Stimulated activated CD4-positive, alpha-beta T cell treated with anti-CD3 and anti-CD28 coated beads, TNF-alpha, amount 100 ng/mL, for 48 hours (primary cell): ENCODE measurements around the gene KCND2.

Experiments used
- DNase-seq, 3 donors: peaks; one replicate each; pipeline ENCODE4 v3.0.0-alpha.2; 2020; ENCODE audit warnings: low read depth in 3 of 3

KCND2 gene

DNA sequence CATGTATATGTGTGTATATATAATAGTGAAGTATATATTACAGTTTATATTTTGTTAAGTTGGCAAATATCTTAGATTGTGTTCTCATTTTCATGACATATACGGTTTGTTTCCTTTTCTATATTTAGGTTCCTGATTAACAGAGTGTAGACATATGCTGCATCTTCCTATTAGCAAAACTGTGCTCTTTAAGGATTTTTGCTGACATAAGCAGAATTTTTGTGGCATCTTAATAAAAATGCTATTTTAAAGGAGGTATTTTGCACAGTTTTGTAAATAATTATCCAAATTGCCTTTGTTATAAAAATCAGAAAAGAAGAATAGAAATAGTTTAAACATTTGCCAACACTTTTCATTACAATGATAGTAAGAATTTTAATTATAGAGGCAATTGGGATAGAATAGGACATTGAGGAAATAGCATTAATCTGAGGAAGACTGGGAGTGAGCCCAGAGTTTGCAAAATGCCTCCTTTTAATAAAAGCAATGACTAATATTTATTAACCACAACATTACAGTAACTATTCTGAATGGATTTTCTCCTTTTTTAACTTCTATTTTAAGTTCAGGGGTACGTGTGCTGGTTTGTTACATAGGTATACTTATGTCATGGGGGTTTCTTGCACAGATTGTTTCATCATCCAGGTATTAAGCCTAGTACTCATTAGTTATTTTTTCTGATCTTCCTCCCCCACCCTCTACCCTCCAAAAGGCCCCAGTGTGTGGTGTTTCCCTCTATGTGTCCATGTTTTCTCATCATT, 38.2 kb downstream of the KCND2 start:
- no peak for DNase-seq

DNA sequence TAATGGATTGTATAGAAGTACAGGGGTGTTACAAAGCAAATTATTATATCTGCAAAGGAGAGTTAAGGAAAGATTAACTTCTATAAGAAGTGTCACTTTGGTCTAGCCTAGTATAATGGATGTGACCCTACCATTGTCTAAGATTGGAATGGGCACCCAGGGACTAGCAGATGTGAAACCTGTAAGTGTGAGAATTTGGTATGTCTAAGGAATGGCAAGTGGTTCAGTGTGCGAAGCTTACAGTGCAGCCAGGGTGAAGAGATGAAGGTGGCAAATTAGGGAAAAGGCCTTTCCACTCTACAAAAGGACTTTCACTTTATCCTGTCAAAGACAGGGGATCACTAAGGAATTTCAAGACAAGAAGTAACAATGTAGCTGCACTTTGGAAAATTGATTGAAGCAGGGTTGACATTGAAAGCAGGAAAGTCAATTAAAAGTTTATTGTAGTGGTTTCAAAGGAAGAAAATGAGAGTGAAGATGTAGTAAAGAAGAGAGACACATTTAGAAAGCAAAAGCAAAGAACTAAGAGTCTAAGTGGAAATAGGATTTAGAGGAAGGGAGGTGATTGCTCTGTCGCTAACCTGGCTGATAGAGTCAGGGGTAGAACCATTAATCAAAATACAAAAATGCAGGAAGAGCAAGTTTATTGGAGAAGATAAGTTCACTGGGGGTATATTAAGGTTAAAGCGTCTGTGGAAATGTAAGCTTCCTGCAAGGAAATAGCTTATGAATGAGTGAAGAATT, 47.4 kb downstream of the KCND2 start:
- DNase-seq: no peak

DNA sequence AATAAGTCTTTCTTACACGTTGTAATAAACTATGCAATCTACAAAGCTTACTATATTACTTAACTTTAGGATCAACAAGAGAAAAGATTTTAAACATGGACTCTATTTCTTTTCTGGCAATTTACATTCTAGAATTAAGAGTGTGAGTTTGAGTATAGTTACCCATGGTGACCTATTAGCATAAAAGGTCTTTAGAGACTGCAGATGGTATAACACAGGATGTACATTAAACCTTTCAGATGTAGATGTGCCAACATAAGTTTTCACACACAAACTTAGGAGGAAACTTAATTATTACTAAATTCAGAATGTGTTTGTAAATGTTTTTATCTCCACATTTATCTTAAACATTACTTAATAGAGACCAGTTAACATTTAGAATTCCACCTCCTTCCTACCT, 54.1 kb downstream of the KCND2 start:
- no peak for DNase-seq

DNA sequence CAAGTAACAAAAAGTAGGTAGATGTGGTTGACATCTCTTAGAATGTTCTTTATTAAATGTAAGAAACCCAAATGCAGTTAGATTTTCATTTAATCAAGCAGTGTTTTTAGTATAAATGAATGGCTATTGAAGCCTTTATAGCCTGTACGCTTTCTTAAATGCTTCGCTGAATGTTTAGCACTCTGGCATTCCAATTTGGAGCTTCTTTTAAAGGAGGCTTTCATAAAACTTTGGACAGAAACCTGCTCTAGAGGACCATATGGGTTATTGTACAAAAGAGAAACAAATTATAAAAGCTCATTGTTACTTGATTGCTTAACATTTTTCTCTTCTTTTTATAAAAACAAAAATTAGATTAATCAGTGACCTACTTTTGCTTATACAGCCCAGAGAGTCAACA, 59.5 kb downstream of the KCND2 start:
- DNase-seq: no peak

DNA sequence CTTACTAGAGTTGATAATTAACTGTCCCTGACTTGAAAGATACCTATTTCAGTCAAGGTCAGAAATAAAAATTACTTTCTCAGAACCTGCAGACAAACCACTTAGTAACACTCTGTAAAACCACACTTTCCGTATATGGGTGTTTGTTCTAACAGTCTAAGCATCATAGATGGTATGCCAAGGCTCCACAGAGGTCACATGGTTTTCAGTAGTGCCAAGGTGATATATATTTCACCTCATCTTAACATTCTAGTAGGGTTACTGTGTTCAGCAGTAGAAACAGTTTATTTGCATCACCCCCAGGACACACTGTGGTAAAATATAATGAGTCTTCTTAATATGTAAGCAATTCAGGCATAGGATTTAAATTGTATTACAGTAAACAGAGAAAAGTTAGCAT, 61.5 kb downstream of the KCND2 start:
- DNase-seq: no peak

DNA sequence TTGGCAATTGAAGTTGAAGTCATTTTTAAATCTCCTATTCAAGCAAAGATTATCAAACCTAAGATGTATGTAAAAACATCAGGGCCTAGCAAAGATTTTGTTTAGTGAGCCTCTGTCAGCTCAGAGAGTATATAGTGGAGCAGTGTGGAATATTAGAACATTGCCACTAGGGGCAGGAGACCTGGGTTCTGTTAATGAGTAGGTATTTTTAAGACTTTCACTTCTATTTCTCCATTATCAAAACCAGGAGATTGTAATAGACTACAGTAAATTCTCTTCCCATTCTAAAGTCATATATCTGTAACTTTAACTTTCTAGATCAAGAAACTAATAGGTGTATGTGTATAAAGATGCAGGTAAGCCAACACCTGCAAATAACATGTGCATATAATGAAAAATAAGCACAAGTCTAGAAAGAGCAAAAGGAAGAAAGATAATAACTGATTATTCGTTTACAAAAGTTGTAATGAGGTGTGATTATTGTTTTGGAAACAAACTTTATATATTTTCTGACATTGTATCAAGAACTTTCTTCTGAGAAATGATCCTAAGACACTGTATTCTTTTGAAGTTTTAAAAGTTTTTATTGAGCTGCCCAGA, 64.4 kb downstream of the KCND2 start:
- no peak for DNase-seq

DNA sequence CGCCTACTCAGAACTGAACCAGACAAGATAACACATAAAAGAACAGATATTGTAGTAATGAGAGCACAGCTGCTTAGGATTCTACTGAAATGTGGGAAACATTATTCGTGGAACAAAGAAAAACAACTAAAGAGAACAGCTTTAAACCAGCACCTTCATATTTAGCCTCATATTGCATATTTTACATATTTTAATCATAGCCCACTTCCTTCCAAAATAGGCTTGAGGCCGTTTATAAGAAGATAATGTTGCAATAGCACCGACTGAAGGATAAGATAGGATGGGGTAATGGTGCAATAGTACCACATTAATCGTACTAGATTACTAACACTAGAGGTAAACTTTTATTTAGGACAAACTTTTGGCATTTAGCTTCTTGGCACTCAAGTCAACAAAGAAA, 71.3 kb downstream of the KCND2 start:
- DNase-seq: no peak

DNA sequence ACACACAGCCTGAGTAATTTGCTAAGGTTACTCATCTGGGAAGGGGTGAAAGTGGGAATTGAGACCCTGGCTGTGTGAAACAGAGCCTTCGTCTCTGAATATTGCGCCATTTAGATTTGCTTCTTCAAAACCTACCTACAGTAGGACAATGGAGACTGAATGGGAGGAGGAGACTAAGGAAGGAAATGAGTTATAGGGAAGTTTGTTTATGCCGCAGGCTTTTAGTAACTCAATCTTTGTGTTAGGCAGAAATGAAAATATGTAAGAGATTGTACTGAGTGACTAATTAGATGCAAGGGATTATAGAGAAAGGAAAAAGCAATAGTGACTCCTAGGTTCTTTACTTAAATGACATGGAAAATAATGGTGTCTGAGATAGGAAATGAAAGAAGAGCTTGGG, 80.2 kb downstream of the KCND2 start:
- no peak for DNase-seq

DNA sequence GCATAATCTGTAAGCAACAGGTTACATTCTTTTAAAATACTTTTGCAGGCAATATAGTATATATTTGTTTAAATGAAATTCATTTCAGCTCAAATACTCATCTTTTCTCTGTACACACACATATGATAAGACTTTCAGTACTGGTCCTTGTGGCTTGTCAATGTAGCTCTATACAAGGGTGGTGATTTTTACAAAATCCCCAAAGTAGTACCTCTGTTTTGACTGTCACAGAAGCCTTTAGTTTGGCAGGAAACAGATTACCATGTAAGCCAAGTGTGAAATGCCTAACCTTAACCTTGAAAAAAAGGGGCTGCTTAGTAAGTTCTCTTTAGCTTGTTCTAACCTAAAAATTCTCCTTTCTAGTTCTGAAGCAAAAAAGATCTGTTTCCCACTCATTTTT, 87.9 kb downstream of the KCND2 start:
- no peak for DNase-seq

DNA sequence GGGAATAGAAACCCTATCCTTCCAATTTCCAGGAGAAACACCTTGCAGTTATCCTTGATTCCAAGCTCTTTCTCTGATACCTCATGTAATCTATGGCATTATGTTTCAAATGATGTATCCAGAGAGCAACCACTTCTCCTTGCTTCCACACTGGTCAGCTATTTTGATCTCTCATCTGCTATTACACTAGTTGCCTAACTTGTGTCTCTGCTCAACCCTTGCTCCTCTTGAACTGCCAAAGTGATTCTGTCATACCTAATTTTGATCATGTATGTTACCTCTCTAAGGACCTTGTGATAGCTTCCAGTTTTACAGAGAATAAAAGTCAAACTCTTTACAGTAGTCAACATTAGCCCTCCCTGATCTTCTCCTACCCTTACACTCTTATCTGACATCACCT, 90.4 kb downstream of the KCND2 start:
- no peak for DNase-seq

DNA sequence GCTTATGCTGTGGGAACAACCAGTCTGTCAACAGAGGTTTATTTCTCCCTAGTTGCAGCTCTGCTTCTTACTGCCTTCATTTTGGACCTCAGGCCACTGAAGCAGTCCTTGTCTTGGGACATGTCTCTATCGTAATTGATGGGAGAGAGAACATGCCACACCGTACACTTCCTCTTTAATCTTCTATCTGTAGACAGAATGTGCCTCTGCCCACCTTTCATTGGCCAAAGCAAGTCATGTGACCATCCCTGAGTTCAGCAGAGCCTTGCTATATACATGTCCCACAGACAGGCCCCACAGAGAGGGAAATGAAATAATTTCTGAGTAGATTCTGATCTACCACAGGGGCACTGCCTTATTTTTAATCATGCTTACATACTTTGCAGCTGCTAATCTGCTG, 98.0 kb downstream of the KCND2 start:
- DNase-seq: no peak

DNA sequence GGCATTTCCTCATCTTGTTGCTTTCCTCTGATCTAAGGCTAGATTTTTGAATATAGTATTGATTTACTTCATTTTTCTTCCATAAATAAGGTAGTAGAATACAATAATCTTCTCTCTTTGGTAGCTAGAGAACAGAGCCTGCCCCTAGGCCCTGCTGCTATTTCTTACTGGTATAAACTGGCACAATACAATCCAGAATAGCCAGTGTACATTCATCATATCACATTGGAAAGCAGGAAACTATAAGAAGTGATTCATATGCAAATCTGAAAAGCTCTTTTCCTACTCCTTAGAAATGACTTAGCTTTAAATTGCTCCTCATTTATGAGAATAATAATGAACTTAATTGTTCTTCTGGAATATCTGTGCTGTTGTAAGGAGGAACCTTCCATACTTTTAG, 100.2 kb downstream of the KCND2 start:
- no peak for DNase-seq

DNA sequence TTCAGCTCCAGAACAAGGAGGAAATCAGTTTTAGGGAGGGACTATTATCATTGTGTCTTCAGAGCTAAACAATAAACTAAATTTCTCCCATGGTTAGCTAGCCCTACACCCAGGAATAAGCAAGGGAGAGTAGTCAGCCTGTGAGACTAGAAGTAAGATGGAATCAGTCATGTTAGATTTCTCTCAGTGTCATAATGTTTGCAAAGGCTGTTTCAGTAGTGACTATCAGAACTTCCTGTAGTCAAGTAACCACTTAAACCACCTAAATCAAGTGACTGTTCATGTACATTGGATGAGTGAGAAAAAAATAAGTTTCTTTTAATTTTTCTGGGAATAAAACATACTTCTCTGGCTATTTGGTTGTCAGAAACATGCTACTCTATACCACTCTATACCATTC, 121.6 kb downstream of the KCND2 start:
- no peak for DNase-seq

DNA sequence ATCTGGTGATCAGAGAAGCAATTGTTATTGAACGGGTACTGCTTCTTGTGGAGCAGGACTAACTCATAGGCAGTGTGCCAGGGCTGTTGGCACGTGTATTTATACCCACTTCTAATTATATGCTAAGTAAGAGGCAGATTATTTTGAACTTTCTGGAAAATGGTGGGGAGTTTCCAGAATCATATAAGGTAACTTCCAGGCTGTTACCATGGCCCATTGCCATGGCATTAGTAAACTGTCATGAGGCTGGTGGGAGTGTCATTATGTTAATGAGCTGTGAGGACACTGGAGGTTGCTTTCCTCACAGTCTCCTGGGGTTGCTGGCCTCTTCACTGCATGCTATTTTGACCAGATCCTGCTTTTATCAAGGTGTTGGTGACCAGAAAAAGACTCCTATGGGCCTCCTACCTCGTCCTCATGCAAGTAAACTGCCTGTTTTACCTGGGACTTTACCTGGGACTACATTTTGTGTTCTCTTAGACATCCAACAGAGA, 122.6 kb downstream of the KCND2 start:
- DNase-seq: no peak

DNA sequence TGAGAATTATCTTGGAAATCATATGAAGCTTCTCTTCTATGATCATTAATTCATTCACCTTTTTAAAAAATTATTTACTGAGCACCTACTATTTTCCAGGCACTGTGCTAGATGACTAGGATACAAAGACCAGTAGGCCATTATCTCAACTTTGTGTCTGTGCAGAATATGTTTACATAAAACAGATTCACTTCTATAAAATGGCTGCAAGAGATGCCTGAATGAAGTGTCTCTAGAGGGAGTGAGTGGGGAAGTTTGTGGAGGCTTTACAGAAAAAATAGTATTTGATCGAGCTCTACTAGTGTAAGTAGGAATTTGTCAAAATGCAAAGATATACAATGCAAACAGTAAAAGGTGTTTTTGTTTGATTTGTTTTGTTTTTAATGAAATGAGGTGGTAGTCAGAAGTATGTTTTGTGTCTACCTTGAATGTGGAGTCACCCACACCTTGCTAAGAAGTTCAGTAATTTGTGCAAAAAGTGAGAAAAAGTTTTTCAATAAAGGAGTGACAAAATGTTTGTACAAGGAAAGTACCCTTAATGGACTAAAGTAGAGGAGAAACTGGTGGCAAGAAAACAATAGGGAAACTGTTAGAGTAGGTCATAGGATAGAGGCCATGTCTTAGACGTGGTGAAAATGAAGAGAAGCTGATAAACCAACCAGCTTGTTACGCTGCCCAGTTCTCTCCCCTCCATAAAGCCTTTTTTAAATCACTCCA, 125.5 kb downstream of the KCND2 start:
- no peak for DNase-seq

DNA sequence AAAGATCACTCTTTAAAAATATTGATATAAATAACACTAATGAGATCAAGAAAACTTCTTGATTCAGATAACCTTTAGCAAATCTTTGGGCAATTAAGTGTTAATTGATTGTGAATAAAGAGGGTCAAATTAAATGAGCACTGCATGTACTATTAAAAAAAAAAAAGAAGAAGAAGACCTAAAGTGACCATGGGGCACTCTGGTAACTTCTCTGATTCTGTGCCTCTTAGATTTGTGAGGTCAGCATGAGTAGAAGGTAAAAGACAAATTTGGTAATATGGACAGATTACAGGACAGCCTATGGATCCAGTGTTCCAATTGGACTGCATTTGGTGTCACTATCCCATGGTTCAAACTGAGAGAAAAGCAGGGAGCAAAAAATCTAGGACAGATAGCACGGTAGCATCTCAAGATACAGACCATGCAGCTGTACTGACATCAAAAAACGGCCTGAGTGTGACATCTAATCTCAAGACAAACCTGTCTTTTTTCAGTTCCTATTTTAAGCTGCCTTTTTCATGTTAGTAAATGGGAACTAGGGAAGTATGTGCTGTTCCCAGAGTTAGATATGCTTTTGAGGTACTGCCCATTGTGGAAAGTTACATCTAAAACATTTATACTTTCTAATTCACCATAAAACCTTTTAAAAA, 128.0 kb downstream of the KCND2 start:
- DNase-seq: no peak

DNA sequence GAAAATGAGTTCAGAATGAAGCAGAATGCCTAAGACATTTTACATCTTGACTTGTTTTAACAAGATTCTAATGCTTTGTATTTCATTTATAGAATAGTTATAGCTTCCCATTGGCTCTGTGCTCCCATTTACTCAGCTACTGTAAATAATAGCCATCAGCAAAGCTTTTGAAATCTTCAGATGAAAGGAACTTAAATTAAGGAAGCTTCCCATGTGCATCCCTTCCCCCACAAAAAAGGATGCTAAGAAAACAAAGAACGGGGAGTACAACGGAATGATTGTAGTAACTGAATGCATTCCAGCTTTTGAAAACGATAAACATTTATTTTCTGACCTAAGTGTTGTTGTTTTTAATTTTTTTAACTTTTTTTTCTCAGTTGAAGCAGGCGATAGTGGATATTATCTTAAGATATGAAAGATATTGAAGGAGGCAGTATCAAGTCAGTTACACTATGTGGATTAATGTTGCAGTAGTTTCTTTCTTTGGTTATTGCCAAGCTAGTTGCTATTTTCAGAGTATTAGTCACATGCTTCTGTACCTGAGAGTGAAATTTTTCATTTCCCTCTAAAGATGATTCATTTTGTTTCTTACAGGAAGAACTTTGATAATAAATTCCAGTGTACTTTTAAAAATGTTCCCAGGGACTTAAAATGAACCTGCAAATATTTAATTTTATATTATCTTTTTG, 129.2 kb downstream of the KCND2 start:
- no peak for DNase-seq

DNA sequence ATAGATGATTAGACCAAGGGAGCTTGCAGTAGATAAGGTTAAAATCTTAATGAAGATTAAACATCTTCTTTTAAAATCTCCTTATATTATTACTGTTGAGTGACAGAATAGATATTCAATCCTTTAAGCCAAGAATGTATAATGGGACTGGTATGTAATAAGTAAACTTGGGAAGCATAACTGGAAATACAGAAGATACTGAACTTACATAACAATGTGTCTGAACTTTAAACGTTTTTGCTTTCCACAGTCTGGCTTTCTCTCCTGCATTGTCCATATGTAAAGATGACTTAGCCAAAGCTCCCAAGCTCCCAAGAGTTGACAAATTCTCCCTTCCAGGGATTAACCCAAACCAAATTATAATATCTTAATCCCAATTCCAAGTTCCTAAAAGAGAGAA, 129.8 kb downstream of the KCND2 start:
- DNase-seq: no peak

DNA sequence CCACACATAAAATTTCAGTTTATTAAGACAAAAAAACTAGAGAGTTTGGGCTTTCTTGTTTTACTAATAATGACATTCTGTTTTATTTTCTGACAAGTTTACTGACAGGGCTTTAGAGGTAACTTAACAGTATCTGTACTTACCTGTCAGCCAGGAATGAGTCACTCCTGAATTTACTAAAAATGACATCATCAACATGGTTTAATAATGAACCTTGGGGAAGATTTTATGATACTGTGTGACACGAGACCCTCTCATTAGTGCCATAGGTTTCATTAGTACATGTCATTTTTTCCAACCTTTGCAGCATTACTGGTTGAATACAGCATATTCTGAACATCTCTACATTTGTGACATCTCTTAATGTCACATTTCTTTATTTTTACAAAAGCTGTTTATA, 131.1 kb downstream of the KCND2 start:
- no peak for DNase-seq

DNA sequence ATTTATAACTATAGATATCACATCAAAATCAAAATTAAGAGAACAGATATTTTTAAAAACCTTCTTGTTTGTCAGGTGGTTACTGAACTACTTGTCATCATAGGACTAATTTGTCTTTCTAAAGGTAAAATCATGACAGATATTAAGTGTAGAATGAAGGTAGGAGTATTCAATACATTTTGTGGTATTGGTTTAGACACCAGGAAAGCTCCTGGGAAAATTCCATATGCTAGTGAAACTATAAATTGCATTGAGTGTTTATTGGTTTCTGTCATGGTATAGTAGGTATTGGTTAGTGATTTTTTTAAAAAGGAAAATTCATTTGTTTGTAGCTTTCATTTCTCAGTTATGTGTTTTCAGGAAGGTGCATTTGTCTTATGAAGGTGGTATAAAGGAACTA, 132.7 kb downstream of the KCND2 start:
- DNase-seq: no peak

DNA sequence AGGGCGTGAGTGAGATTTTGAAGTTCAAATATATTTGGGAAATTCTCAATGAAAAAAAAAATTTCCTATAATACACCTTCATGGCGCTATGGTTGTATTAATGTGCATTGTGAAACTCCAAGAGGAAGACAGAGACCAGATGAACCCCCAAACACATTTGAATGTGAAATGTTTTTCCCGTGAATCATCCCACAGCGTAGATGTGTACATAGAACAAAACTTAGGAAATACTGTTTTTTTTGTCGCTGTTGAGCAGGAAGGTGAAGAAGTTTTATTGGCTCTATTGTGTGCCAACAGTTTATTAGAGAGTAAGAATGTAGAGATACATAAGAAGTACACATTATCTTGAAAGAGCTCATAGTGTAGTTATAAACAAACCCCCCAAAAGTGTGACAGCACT, 134.0 kb downstream of the KCND2 start:
- DNase-seq: no peak
